Vagina (tissue), 2 donors: Measurements from ENCODE around the gene HRH4. TPM values are rescaled to one million over a fixed set of nuclear protein-coding genes. Genes with fewer than 3 reads are reported as not detected.

Experiments
- DNase-seq, 2 donors: peaks; one replicate each; pipeline ENCODE4 v3.0.0-alpha.2; 2017; ENCODE audit errors: extremely low spot score in 2 of 2
- H3K27ac ChIP-seq: fragments of 200-600 bp; sonication (generic); one replicate; pipeline ENCODE4 v1.5.1; 2019
- H3K27me3 ChIP-seq: fragments of 200-600 bp; sonication (generic); one replicate; pipeline ENCODE4 v1.5.1; 2019
- H3K36me3 ChIP-seq, 2 donors: fragments of 200-600 bp; sonication (generic); one replicate each; pipeline ENCODE4 v1.5.1; 2017 to 2019
- H3K4me1 ChIP-seq: fragments of 200-600 bp; sonication (generic); one replicate; pipeline ENCODE4 v1.5.1; 2019
- H3K4me3 ChIP-seq, 2 donors: fragments of 200-600 bp; sonication (generic); 1 replicate in 1 of 2; 2 replicates in 1 of 2; pipeline ENCODE4 v1.5.1; 2016 to 2019
- H3K9me3 ChIP-seq: fragments of 200-600 bp; sonication (generic); one replicate; pipeline ENCODE4 v1.5.1; 2019
- CTCF ChIP-seq, 3 experiments: fragments of 450-650 bp in 2 of 3; fragments of 200-600 bp in 1 of 3; sonication (generic) in 1 of 3; IDR thresholded peaks; one replicate each; pipeline ENCODE4 v1.5.1; 2017 to 2019; ENCODE audit warnings: antibody characterized with exemption in 3 of 3, mild to moderate bottlenecking in 2 of 3, moderate library complexity in 2 of 3
- POLR2A ChIP-seq, 2 donors: fragments of 450-650 bp; IDR thresholded peaks; one replicate each; pipeline ENCODE4 v1.6.1; 2017; ENCODE audit warnings: antibody characterized with exemption in 2 of 2, mild to moderate bottlenecking in 2 of 2, moderate library complexity in 2 of 2
- POLR2AphosphoS5 ChIP-seq, 2 donors: sonication (generic); formaldehyde crosslinking; IDR thresholded peaks; one replicate each; pipeline ENCODE4 v1.9.0; 2017; ENCODE audit warnings: antibody characterized with exemption in 2 of 2, mild to moderate bottlenecking in 2 of 2, low read depth in 1 of 2; ENCODE audit not compliant: insufficient read depth in 1 of 2
- intact Hi-C: fragments of 100-400 bp; cut with DNase I; formaldehyde crosslinking; loops from one replicate; pipeline ENCODE4 v1.15.1; 2023
- total RNA-seq: library from RNA; depleted of rRNA; stranded (reverse); fragments of >200 nt; gene quantifications from one replicate; pipeline ENCODE4 v1.2.3, GENCODE V29; 2016

The HRH4 gene
- total RNA-seq, 1 donor from 2014 or later, result not detected

- Histone ChIP-seq H3K4me3 (no peak overlapping the region), H3K9me3 (no peaks in the 10 kb centered on the region), H3K36me3 (no peaks in the 10 kb centered on the region), H3K27me3 (no peaks in the 10 kb centered on the region), H3K27ac (no peak overlapping the region), H3K4me1 (no peaks in the 10 kb centered on the region)
- no peak for TF ChIP-seq POLR2A (IDR thresholded peaks at IDR 0.05)
- DNase-seq, result no peak
- intact Hi-C loops, result no loop called here
Measured at GRCh38 chr18:24472591-24472990, 12.2 kb downstream of the HRH4 start.

DNA sequence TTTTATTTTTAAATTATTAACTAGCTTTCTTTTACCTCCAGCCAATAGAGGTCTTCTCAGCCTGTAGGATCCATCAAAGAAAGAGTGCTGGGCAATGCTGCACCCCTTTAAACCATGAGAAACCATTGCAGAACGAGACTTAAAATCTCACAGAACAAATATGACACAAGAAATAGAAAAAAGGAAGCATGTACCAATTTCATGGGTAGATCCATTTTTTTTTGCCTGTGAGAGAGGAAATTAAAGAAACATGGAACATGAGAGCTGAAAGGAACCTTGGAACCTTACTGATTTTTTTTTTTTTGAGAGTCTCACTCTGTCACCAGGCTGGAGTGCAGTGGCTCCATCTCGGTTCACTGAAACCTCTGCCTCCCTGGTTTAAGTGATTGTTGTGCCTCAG is 14.0 kb downstream of the HRH4 start:
- H3K9me3 ChIP-seq, result no peaks in the 10 kb centered on the region
- H3K27me3 ChIP-seq, result no peaks in the 10 kb centered on the region
- intact Hi-C loops, result no loop called here
- no peak overlapping the region for H3K4me3 ChIP-seq
- TF ChIP-seq POLR2AphosphoS5 (IDR thresholded peaks at IDR 0.05; ENCODE audit: insufficient read depth in 1 of 2, low read depth in 1 of 2), result no peak
- no peak for TF ChIP-seq POLR2A (IDR thresholded peaks at IDR 0.05)
- TF ChIP-seq CTCF (IDR thresholded peaks at IDR 0.05), result no peak
- no peak for DNase-seq
- H3K4me1 ChIP-seq, result no peaks in the 10 kb centered on the region
- no peak overlapping the region for H3K27ac ChIP-seq
- H3K36me3 ChIP-seq, result no peaks in the 10 kb centered on the region

GRCh38 chr18:24475926-24476589 is 15.6 kb downstream of the HRH4 start:
- intact Hi-C loops, result no loop called here
- H3K4me3 ChIP-seq, result no peak overlapping the region
- no peak for DNase-seq
- H3K36me3 ChIP-seq, result no peaks in the 10 kb centered on the region
- no peaks in the 10 kb centered on the region for H3K9me3 ChIP-seq
- H3K4me1 ChIP-seq, result no peaks in the 10 kb centered on the region
- no peaks in the 10 kb centered on the region for H3K27me3 ChIP-seq
- TF ChIP-seq CTCF (IDR thresholded peaks at IDR 0.05), result no peak
- TF ChIP-seq POLR2AphosphoS5 (IDR thresholded peaks at IDR 0.05; ENCODE audit: insufficient read depth in 1 of 2, low read depth in 1 of 2), result no peak
- no peak for TF ChIP-seq POLR2A (IDR thresholded peaks at IDR 0.05)
- no peak overlapping the region for H3K27ac ChIP-seq

- intact Hi-C loops, result no loop called here
- no peak for TF ChIP-seq POLR2AphosphoS5 (IDR thresholded peaks at IDR 0.05; ENCODE audit: insufficient read depth in 1 of 2, low read depth in 1 of 2)
- no peak for TF ChIP-seq CTCF (IDR thresholded peaks at IDR 0.05)
- TF ChIP-seq POLR2A (IDR thresholded peaks at IDR 0.05), result no peak
Measured at GRCh38 chr18:24479371-24479770, 18.9 kb downstream of the HRH4 start.

GRCh38 chr18:24482821-24483220 is 22.4 kb downstream of the HRH4 start:
- no peak overlapping the region for H3K4me3 ChIP-seq
- no peak overlapping the region for H3K27ac ChIP-seq
- intact Hi-C loops, result loop anchor here (5.0 kb wide), 1 partner anchor 121 kb away; no protein-coding TSS in a partner anchor
- TF ChIP-seq POLR2AphosphoS5 (IDR thresholded peaks at IDR 0.05; ENCODE audit: insufficient read depth in 1 of 2, low read depth in 1 of 2) (no peak), CTCF (IDR thresholded peaks at IDR 0.05) (no peak), POLR2A (IDR thresholded peaks at IDR 0.05) (no peak)
- no peaks in the 10 kb centered on the region for H3K9me3 ChIP-seq
- no peaks in the 10 kb centered on the region for H3K27me3 ChIP-seq
- no peaks in the 10 kb centered on the region for H3K4me1 ChIP-seq
- no peaks in the 10 kb centered on the region for H3K36me3 ChIP-seq
- DNase-seq, result no peak

More at GRCh38 chr18:24479371-24479770, 18.9 kb downstream of the HRH4 start:
- no peaks in the 10 kb centered on the region for H3K27me3 ChIP-seq
- no peak for DNase-seq
- no peaks in the 10 kb centered on the region for H3K36me3 ChIP-seq
- H3K4me1 ChIP-seq, result no peaks in the 10 kb centered on the region
- no peaks in the 10 kb centered on the region for H3K9me3 ChIP-seq
- no peak overlapping the region for H3K27ac ChIP-seq
- H3K4me3 ChIP-seq, result no peak overlapping the region
